Measurements from ENCODE around the gene FAM193A.

The FAM193A gene, protein sequence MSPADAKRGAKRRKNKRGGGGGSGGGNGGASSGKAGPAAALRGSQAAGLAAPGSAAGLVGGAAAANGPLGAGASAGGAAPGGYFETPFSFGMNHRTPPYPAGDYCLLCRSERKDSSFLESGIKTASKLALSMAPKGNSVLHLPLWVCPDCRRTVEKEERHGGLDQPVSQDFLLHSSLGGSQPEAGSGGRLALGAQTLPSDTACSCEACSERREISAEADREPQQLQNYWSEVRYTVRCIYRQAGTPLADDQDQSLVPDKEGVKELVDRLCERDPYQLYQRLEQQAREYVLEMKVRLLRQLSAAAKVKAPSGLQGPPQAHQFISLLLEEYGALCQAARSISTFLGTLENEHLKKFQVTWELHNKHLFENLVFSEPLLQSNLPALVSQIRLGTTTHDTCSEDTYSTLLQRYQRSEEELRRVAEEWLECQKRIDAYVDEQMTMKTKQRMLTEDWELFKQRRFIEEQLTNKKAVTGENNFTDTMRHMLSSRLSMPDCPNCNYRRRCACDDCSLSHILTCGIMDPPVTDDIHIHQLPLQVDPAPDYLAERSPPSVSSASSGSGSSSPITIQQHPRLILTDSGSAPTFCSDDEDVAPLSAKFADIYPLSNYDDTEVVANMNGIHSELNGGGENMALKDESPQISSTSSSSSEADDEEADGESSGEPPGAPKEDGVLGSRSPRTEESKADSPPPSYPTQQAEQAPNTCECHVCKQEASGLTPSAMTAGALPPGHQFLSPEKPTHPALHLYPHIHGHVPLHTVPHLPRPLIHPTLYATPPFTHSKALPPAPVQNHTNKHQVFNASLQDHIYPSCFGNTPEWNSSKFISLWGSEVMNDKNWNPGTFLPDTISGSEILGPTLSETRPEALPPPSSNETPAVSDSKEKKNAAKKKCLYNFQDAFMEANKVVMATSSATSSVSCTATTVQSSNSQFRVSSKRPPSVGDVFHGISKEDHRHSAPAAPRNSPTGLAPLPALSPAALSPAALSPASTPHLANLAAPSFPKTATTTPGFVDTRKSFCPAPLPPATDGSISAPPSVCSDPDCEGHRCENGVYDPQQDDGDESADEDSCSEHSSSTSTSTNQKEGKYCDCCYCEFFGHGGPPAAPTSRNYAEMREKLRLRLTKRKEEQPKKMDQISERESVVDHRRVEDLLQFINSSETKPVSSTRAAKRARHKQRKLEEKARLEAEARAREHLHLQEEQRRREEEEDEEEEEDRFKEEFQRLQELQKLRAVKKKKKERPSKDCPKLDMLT (N-terminal part only)

DNA sequence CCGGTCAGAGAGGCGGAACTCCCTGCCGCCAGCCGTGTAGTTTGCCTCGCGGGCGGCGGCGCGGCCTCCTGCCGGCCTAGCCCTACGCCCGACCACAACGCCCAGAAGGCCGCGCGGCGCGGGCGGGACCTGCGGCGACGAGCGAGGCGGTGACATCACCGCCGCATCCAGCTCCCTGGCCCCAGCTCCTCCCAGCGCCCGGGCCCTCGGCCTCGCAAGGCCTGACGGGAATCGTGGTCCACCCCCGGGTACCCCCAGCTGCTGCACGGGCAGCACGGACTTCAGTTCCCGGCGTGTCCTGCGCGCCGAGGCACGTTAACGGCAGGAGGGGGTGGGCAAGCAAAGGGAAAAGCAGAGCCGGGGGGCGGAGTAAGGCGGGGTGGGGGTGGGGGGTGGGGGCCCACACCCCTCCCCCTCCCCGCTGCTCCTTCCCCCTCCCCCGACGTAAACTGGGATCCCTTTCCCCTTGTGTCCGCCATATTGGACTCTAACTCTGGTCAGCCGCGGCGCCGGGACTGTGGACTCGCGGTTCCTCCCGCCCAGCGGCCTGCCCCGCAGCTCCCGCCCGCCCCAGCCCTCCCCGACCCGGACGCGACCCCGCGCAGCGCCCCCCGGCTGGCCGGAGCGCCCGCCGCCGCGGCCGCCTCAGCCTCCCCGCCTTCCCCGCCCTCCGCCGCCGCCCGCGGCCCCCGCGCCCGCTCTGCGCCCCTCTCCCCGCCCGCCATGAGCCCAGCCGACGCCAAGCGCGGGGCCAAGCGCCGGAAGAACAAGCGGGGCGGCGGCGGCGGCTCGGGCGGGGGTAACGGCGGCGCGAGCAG is at the start of gene FAM193A:
Gene FAM193A, plus strand, starts transcription at position 455 of the 818 bp plus-strand sequence. Its CDS starts 269 bp downstream, at position 724.
- ChIA-PET POLR2A (ENCODE audit: low non-redundant PET) (no interaction called here), CTCF (no interaction called here)
- DNase-seq (ENCODE audit: low spot score): peak; percentile 91
- TF ChIP-seq, protein P1, sequence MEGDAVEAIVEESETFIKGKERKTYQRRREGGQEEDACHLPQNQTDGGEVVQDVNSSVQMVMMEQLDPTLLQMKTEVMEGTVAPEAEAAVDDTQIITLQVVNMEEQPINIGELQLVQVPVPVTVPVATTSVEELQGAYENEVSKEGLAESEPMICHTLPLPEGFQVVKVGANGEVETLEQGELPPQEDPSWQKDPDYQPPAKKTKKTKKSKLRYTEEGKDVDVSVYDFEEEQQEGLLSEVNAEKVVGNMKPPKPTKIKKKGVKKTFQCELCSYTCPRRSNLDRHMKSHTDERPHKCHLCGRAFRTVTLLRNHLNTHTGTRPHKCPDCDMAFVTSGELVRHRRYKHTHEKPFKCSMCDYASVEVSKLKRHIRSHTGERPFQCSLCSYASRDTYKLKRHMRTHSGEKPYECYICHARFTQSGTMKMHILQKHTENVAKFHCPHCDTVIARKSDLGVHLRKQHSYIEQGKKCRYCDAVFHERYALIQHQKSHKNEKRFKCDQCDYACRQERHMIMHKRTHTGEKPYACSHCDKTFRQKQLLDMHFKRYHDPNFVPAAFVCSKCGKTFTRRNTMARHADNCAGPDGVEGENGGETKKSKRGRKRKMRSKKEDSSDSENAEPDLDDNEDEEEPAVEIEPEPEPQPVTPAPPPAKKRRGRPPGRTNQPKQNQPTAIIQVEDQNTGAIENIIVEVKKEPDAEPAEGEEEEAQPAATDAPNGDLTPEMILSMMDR (conservative IDR thresholded peaks at IDR 0.05; ENCODE audit: low read depth): no peak
- peak within 1 kb of the TSS; percentile 92 for H3K27ac ChIP-seq

DNA sequence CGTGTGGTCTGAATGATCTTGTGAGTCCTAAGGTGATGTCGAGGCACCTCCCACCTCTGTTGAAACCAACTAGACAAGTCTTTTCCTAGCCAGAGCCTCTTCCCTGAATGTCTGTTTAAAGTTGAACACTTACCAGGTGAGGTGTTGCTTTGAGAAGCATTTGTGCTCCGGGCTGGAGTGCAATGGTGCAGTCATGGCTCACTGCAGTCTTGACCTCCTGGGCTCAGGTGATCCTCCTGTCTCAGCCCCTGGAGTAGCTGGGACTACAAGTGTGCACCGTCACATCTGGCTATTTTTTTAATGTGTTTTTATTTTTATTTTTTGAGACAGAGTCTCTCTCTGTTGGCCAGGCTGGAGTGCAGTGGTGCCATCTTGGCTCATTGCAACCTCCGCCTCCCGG is 49.5 kb upstream of the FAM193A start:
- ChIA-PET CTCF (no interaction called here), POLR2A (ENCODE audit: low non-redundant PET) (no interaction called here)
- no peak for DNase-seq (ENCODE audit: low spot score)
- no peak overlapping the region for H3K27ac ChIP-seq
- TF ChIP-seq, protein P1 (conservative IDR thresholded peaks at IDR 0.05; ENCODE audit: low read depth): no peak

DNA sequence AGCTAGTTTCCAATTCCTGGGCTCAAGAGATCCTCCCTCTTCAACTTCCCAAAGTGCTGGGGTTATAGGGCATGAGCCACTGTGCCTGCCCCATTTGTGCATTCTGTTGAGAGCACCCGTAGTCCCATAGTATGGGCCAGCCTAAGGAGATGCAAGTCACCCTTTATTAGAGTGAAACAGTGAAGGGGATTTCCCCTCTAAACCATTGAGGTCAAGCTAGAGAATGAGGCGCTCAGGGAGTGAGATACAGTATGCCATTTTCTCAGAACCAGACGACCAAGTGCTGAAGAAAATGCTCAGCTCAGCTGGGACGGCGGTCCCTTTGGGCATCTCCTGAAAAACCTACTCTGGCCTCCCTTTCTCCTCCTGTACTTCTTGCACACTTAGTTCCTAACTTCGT is 48.8 kb upstream of the FAM193A start:
- no peak for DNase-seq (ENCODE audit: low spot score)
- ChIA-PET POLR2A (ENCODE audit: low non-redundant PET) (no interaction called here), CTCF (interaction anchor here (0.6 kb wide), 1 partner anchor 13 kb away, joined by 3 read pairs; no protein-coding TSS in a partner anchor)
- peak overlapping the region; percentile 11; the same call in 1 of the 2 replicates for H3K27ac ChIP-seq
- TF ChIP-seq, protein P1 (conservative IDR thresholded peaks at IDR 0.05; ENCODE audit: low read depth): no peak

DNA sequence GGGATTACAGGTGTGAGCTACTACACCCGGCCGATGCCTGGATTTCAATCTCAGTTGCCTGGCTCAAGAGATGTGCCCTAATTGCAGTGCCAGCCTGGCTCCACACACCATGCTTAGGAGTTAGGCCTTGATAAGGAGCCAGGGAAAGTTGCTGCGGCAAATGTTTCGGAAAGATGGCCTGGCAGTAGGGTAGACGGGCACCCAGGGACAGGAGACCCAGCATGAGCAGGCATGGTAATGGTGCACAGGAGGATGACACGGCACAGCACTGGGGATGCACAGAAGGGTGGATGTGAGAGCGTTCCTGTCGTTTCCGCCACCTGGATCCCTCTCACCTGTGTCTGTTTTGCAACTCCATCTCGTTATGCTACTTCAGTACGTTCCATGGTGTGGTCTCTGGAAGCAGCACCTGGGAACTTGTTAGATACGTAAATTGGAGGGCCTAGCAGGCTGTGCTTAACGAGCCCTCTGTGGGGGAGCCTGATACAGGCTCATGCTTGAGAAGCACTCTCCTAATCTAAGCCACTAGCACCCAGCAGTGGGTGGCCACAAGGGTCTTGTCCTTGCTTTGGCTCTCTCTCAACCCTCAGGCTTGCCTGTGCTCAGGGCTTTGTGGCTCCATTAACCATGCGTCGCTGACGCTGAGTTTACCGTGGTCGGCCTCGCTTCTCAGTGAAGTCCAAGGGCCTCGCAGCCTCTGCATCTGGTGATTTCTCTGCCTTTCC is 47.2 kb upstream of the FAM193A start:
- H3K27ac ChIP-seq: peak overlapping the region; percentile 71
- ChIA-PET CTCF (interaction anchor here (0.7 to 1.1 kb wide), 2 partner anchors 19 to 297 kb away, joined by 3 read pairs; no protein-coding TSS in a partner anchor), POLR2A (ENCODE audit: low non-redundant PET) (no interaction called here)
- TF ChIP-seq, protein P1 (conservative IDR thresholded peaks at IDR 0.05; ENCODE audit: low read depth): no peak
- DNase-seq (ENCODE audit: low spot score): no peak

DNA sequence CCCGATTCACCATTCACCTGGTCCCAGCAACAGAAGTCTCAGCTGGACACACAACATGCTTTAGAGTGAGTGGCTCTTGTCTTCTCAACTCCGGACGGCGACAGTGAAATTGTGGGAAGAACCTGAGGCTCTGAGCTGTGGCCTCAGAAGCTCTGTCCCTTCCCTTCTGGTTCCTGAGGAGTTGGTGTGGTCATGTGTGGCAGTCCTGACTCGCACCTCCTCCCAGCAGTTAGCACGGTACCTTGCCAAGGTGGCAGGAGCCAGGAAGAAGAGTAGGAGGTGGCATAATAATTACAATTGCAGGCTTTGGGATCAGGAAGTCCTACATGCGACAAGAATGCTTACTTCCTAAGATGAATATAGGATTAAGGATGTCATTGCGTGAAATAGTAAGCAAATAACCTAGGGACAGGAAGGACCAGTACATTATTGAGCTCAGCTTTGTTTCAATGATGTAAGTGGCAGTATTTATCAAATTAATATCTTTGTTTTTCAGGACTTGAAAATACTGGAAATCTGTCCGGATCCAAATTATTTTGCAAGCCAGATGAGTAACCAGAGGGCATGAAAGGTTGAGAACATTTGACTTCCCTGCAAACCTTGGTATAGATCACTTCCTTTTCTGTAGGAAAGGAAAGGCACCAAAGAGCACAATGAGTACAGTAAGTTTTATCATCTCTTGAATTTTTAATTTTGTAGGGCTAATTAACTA is 46.5 kb upstream of the FAM193A start:
- H3K27ac ChIP-seq: peak overlapping the region; percentile 71
- ChIA-PET CTCF (interaction anchor here (0.7 to 1.1 kb wide), 2 partner anchors 20 to 296 kb away, joined by 3 read pairs; no protein-coding TSS in a partner anchor), POLR2A (ENCODE audit: low non-redundant PET) (no interaction called here)
- TF ChIP-seq, protein P1 (conservative IDR thresholded peaks at IDR 0.05; ENCODE audit: low read depth): no peak
- no peak for DNase-seq (ENCODE audit: low spot score)
